Endothelial cell of umbilical vein (primary cell): ENCODE data around the gene QARS1. TPM values are rescaled to one million over a fixed set of nuclear protein-coding genes. Genes with fewer than 3 reads are reported as not detected.

ENCODE experiments used
- BruUV-seq: library from RNA; stranded (reverse); fragments of 400-500 nt; replicated peaks from 2 replicates; lab custom pipeline; 2021; lab: Mats Ljungman, UMichigan
- CTCF ChIA-PET: fragments of 300-600, 350-600 bp; sonication (Branson Sonifier 250); formaldehyde crosslinking; loops from one replicate; lab custom pipeline; 2021; ENCODE audit warnings: antibody characterized with exemption, inconsistent platforms; lab: Charles Lee
- POLR2A ChIA-PET: fragments of 300-600, 350-600 bp; sonication (Branson Sonifier 250); formaldehyde crosslinking; loops from one replicate; lab custom pipeline; 2021; ENCODE audit warnings: antibody characterized with exemption, inconsistent platforms; lab: Charles Lee
- DNase-seq: peaks from one replicate; pipeline ENCODE4 v3.0.0-alpha.2; 2011; ENCODE audit warnings: low read depth, low spot score
- FAIRE-seq: peaks from 2 replicates; lab custom pipeline; 2011; peaks lifted over from hg19 to GRCh38; lab: Jason Lieb, UNC
- H2AFZ ChIP-seq: 2 replicates; pipeline ENCODE4 v1.6.0; 2012; ENCODE audit warnings: low read depth, low read length, control low read depth, inconsistent platforms
- H3K27ac ChIP-seq: 2 replicates; pipeline ENCODE4 v1.5.1; 2011; ENCODE audit warnings: low read depth, mild to moderate bottlenecking, control low read depth, low read length, moderate library complexity; ENCODE audit not compliant: insufficient read depth
- H3K27me3 ChIP-seq, 2 experiments: 2 replicates each; pipeline versions ENCODE4 v1.6.0 to v1.6.1; 2011; ENCODE audit warnings: low read length in 2 of 2, mixed read lengths in 1 of 2; ENCODE audit not compliant: control insufficient read depth in 2 of 2, insufficient read depth in 2 of 2
- H3K36me3 ChIP-seq, 2 experiments: 2 replicates in 1 of 2; 3 replicates in 1 of 2; pipeline ENCODE4 v1.5.1; 2011; ENCODE audit warnings: low read length in 2 of 2, mild to moderate bottlenecking in 1 of 2, moderate library complexity in 1 of 2; ENCODE audit not compliant: control insufficient read depth in 2 of 2, insufficient read depth in 2 of 2; ENCODE audit errors: extremely low read depth in 1 of 2
- H3K4me1 ChIP-seq: 3 replicates; pipeline ENCODE4 v1.5.1; 2011; ENCODE audit warnings: mild to moderate bottlenecking, low read length; ENCODE audit not compliant: control insufficient read depth, insufficient read depth; ENCODE audit errors: extremely low read depth
- H3K4me2 ChIP-seq: 2 replicates; pipeline ENCODE4 v1.6.1; 2011; ENCODE audit warnings: low read length, control low read depth, mixed read lengths; ENCODE audit not compliant: insufficient read depth
- H3K4me3 ChIP-seq, 3 experiments: fragments of 200-600 bp in 1 of 3; sonication (generic), shearing (Covaris generic) in 1 of 3; replicated peaks in 1 of 3; 2 replicates each; pipeline ENCODE4 v1.5.1; 2011 to 2016; ENCODE audit warnings: control low read depth in 3 of 3, low read length in 3 of 3, mild to moderate bottlenecking in 2 of 3, inconsistent platforms in 1 of 3, low read depth in 1 of 3, moderate library complexity in 1 of 3; ENCODE audit not compliant: insufficient read depth in 1 of 3
- H3K79me2 ChIP-seq: 2 replicates; pipeline ENCODE4 v1.6.0; 2012; ENCODE audit warnings: low read length, inconsistent platforms; ENCODE audit not compliant: control insufficient read depth, insufficient read depth
- H3K9ac ChIP-seq: replicated peaks from 2 replicates; pipeline ENCODE3; 2011; ENCODE audit warnings: low read length, control low read depth; ENCODE audit not compliant: insufficient read depth; ENCODE audit errors: extremely low read depth
- H3K9me1 ChIP-seq: replicated peaks from 3 replicates; pipeline ENCODE4 v1.6.0; 2011; ENCODE audit warnings: mild to moderate bottlenecking, low read length; ENCODE audit not compliant: control insufficient read depth, insufficient read depth; ENCODE audit errors: extremely low read depth
- H3K9me3 ChIP-seq: replicated peaks from 2 replicates; pipeline ENCODE4 v1.5.1; 2012; ENCODE audit warnings: low read length, inconsistent platforms; ENCODE audit not compliant: control insufficient read depth, insufficient read depth
- H4K20me1 ChIP-seq: replicated peaks from 2 replicates; pipeline ENCODE3; 2011; ENCODE audit warnings: mild to moderate bottlenecking, low read length; ENCODE audit not compliant: control insufficient read depth, insufficient read depth; ENCODE audit errors: extremely low read depth
- EZH2 ChIP-seq: IDR thresholded peaks from 2 replicates; pipeline ENCODE4 v1.6.1; 2012; ENCODE audit warnings: borderline replicate concordance, low read depth, mild to moderate bottlenecking, moderate library complexity, low read length, inconsistent platforms; ENCODE audit not compliant: severe bottlenecking
- FOS ChIP-seq: IDR thresholded peaks from 2 replicates; pipeline ENCODE4 v1.6.1; 2011; ENCODE audit warnings: mild to moderate bottlenecking, low read length, moderate library complexity, borderline replicate concordance; ENCODE audit not compliant: insufficient read depth
- JUN ChIP-seq: IDR thresholded peaks from 2 replicates; pipeline ENCODE4 v1.6.1; 2011; ENCODE audit warnings: borderline replicate concordance, low read depth; ENCODE audit not compliant: insufficient read length, insufficient read depth
- POLR2AphosphoS5 ChIP-seq: IDR thresholded peaks from 2 replicates; pipeline ENCODE4 v1.6.1; 2012; ENCODE audit warnings: low read depth, mild to moderate bottlenecking, control low read depth, low read length, moderate library complexity; ENCODE audit not compliant: insufficient read depth
- dilution Hi-C: fragments of 300-500 bp; cut with MboI; formaldehyde crosslinking; loops from one replicate; pipeline ENCODE4 v1.15.0; 2019; ENCODE audit warnings: low sequenced_read_pairs; ENCODE audit not compliant: extremely low pct_ligation_motif_present
- intact Hi-C: fragments of 100-400 bp; cut with micrococcal nuclease; formaldehyde crosslinking; loops from one replicate; pipeline ENCODE4 v1.10.0; 2022
- polyA plus RNA-seq, 4 experiments: library from polyadenylated mRNA; depleted of rRNA in 3 of 4; stranded (reverse) in 3 of 4; unstranded in 1 of 4; fragments of >200 nt; gene quantifications; 2 replicates each; pipeline versions ENCODE4 v1.2.1 to v1.2.3, GENCODE V29; 2011 to 2012; ENCODE audit warnings: missing spikeins in 1 of 4
- total RNA-seq: library from RNA; stranded (reverse); gene quantifications from 2 replicates; pipeline ENCODE4 v1.2.3, GENCODE V29; 2021
- TF ChIP-seq, protein P1 (sequence below), 2 donors: IDR thresholded peaks; 1 replicate in 1 of 2; 2 replicates in 1 of 2; pipeline ENCODE4 v1.5.1; 2011; ENCODE audit warnings: low read length in 2 of 2, mild to moderate bottlenecking in 2 of 2, moderate library complexity in 2 of 2, control low read depth in 1 of 2, inconsistent platforms in 1 of 2, low read depth in 1 of 2; ENCODE audit not compliant: insufficient read depth in 1 of 2; ENCODE audit errors: extremely low read depth in 1 of 2
- TF ChIP-seq, protein P2 (sequence below): IDR thresholded peaks from 2 replicates; pipeline ENCODE4 v1.6.1; 2011; ENCODE audit not compliant: insufficient read depth, insufficient read length

The QARS1 gene
- total and polyA plus RNA-seq, 2 donors (not counting 3 experiments of a cell fraction or from before 2014, with no cell fraction given): 285 to 477 TPM

DNA sequence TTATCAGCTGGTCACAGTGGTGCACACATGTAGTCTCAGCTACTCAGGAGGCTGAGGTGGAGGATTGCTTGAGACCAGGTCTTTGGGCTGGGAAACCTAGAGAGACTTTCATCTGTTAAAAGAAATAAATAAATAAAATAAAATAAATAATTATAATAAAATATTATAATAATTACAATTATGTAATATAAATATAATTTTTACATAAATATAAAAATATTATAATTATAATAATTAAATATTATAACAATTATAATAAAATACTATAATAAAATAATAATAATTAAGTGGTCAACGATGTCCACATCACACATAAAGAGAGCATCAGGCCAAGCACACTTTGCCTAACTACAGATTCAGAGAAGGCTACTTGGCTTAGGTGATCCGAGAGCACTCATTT is 25.3 kb downstream of the QARS1 start:
- Histone ChIP-seq H3K4me3 (no peak overlapping the region), H3K27ac (no peak overlapping the region), H3K36me3 (peaks cover 8 to 23% of the 10 kb centered on the region in 2 experiments), H3K4me1 (no peaks in the 10 kb centered on the region), H4K20me1 (peaks cover 2% of the 10 kb centered on the region), H3K79me2 (peaks cover 67% of the 10 kb centered on the region), H3K9me3 (no peaks in the 10 kb centered on the region), H2AFZ (no peak overlapping the region), H3K4me2 (no peak overlapping the region), H3K9ac (no peak overlapping the region), H3K27me3 (no peaks in the 10 kb centered on the region), H3K9me1 (no peaks in the 10 kb centered on the region)
- ChIA-PET CTCF (interaction anchor here (1.4 kb wide), 1 partner anchor 370 kb away, joined by 6 read pairs; no protein-coding TSS in a partner anchor), POLR2A (no interaction called here)
- intact Hi-C loops (loop anchor here (5.0 kb wide), 1 partner anchor 222 kb away; no protein-coding TSS in a partner anchor), dilution Hi-C loops (no loop called here)
- DNase-seq: no peak
- TF ChIP-seq EZH2 (no peak), FOS (no peak), POLR2AphosphoS5 (no peak), JUN (no peak)
- TF ChIP-seq, protein P1, sequence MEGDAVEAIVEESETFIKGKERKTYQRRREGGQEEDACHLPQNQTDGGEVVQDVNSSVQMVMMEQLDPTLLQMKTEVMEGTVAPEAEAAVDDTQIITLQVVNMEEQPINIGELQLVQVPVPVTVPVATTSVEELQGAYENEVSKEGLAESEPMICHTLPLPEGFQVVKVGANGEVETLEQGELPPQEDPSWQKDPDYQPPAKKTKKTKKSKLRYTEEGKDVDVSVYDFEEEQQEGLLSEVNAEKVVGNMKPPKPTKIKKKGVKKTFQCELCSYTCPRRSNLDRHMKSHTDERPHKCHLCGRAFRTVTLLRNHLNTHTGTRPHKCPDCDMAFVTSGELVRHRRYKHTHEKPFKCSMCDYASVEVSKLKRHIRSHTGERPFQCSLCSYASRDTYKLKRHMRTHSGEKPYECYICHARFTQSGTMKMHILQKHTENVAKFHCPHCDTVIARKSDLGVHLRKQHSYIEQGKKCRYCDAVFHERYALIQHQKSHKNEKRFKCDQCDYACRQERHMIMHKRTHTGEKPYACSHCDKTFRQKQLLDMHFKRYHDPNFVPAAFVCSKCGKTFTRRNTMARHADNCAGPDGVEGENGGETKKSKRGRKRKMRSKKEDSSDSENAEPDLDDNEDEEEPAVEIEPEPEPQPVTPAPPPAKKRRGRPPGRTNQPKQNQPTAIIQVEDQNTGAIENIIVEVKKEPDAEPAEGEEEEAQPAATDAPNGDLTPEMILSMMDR (IDR thresholded peaks at IDR 0.05; ENCODE audit: extremely low read depth in 1 of 2, insufficient read depth in 1 of 2, low read depth in 1 of 2, low read length in 2 of 2): no peak
- TF ChIP-seq, protein P2, sequence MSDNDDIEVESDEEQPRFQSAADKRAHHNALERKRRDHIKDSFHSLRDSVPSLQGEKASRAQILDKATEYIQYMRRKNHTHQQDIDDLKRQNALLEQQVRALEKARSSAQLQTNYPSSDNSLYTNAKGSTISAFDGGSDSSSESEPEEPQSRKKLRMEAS: no peak
- no peak for FAIRE-seq
- BruUV-seq: no TSS peak
